ENCODE data around the gene SLC25A51. TPM values are rescaled to one million over a fixed set of nuclear protein-coding genes. Genes with fewer than 3 reads are reported as not detected.

Gene SLC25A51
- total RNA-seq, 1 donor from 2014 or later: 26.6 TPM

- no peaks in the 10 kb centered on the region for H3K36me3 ChIP-seq (ENCODE audit: control insufficient read depth in 3 of 3, insufficient read depth in 3 of 3, low read length in 3 of 3)
These were observed 2.6 kb upstream of the SLC25A51 start for GRCh38 chr9:37906312-37907239.

GRCh38 chr9:37905776-37906175 lies 1.8 kb upstream of the SLC25A51 start:
- no peaks in the 10 kb centered on the region for H3K9me3 ChIP-seq (ENCODE audit: control insufficient read depth in 3 of 3, low read length in 3 of 3)
- no peak overlapping the region for H3K9ac ChIP-seq (ENCODE audit: low read depth in 1 of 3, low read length in 3 of 3)
- H3K27me3 ChIP-seq (ENCODE audit: control insufficient read depth in 3 of 3, insufficient read depth in 3 of 3, low read length in 3 of 3): no peaks in the 10 kb centered on the region
- H3K27ac ChIP-seq (ENCODE audit: low read depth, low read length): no peak overlapping the region
- peaks cover 15 to 19% (median 17%) of the 10 kb centered on the region in 3 donors for H3K4me1 ChIP-seq (ENCODE audit: control insufficient read depth in 3 of 3, insufficient read depth in 3 of 3, low read length in 3 of 3)
- H3K4me3 ChIP-seq (ENCODE audit: low read length in 3 of 3): no peak overlapping the region
- no peaks in the 10 kb centered on the region for H3K36me3 ChIP-seq (ENCODE audit: control insufficient read depth in 3 of 3, insufficient read depth in 3 of 3, low read length in 3 of 3)

More at GRCh38 chr9:37906312-37907239, 2.6 kb upstream of the SLC25A51 start:
- Histone ChIP-seq H3K27me3 (ENCODE audit: control insufficient read depth in 3 of 3, insufficient read depth in 3 of 3, low read length in 3 of 3) (no peaks in the 10 kb centered on the region), H3K27ac (ENCODE audit: low read depth, low read length) (no peak overlapping the region), H3K4me3 (ENCODE audit: low read length in 3 of 3) (no peak overlapping the region), H3K9me3 (ENCODE audit: control insufficient read depth in 3 of 3, low read length in 3 of 3) (no peaks in the 10 kb centered on the region), H3K4me1 (ENCODE audit: control insufficient read depth in 3 of 3, insufficient read depth in 3 of 3, low read length in 3 of 3) (peaks cover 15 to 19% (median 17%) of the 10 kb centered on the region in 3 donors), H3K9ac (ENCODE audit: low read depth in 1 of 3, low read length in 3 of 3) (no peak overlapping the region)

GRCh38 chr9:37905131-37905505 lies 1.2 kb upstream of the SLC25A51 start:
- Histone ChIP-seq H3K9me3 (ENCODE audit: control insufficient read depth in 3 of 3, low read length in 3 of 3) (no peaks in the 10 kb centered on the region), H3K27ac (ENCODE audit: low read depth, low read length) (no peak overlapping the region), H3K9ac (ENCODE audit: low read depth in 1 of 3, low read length in 3 of 3) (peak overlapping the region in 2 of 3 donors; percentile 67 to 88)

GRCh38 chr9:37904445-37905130 lies 661 bp upstream of the SLC25A51 start:
- Histone ChIP-seq H3K4me3 (ENCODE audit: low read length in 3 of 3) (peak overlapping the region; percentile 76 to 96 (median 84)), H3K4me1 (ENCODE audit: control insufficient read depth in 3 of 3, insufficient read depth in 3 of 3, low read length in 3 of 3) (peaks cover 15 to 19% (median 17%) of the 10 kb centered on the region in 3 donors), H3K27me3 (ENCODE audit: control insufficient read depth in 3 of 3, insufficient read depth in 3 of 3, low read length in 3 of 3) (no peaks in the 10 kb centered on the region)

More at GRCh38 chr9:37905131-37905505, 1.2 kb upstream of the SLC25A51 start:
- Histone ChIP-seq H3K27me3 (ENCODE audit: control insufficient read depth in 3 of 3, insufficient read depth in 3 of 3, low read length in 3 of 3) (no peaks in the 10 kb centered on the region), H3K4me1 (ENCODE audit: control insufficient read depth in 3 of 3, insufficient read depth in 3 of 3, low read length in 3 of 3) (peaks cover 15 to 19% (median 17%) of the 10 kb centered on the region in 3 donors), H3K36me3 (ENCODE audit: control insufficient read depth in 3 of 3, insufficient read depth in 3 of 3, low read length in 3 of 3) (no peaks in the 10 kb centered on the region), H3K4me3 (ENCODE audit: low read length in 3 of 3) (peak overlapping the region in 2 of 3 donors; percentile 84 to 96)

GRCh38 chr9:37902796-37903646 lies 906 bp downstream of the SLC25A51 start:
- H3K4me3 ChIP-seq (ENCODE audit: low read length in 3 of 3): peak overlapping the region; percentile 76 to 96 (median 84)
- peaks cover 15 to 19% (median 17%) of the 10 kb centered on the region in 3 donors for H3K4me1 ChIP-seq (ENCODE audit: control insufficient read depth in 3 of 3, insufficient read depth in 3 of 3, low read length in 3 of 3)
- no peaks in the 10 kb centered on the region for H3K9me3 ChIP-seq (ENCODE audit: control insufficient read depth in 3 of 3, low read length in 3 of 3)
- peak overlapping the region; percentile 67 to 88 (median 73) for H3K9ac ChIP-seq (ENCODE audit: low read depth in 1 of 3, low read length in 3 of 3)
- H3K27me3 ChIP-seq (ENCODE audit: control insufficient read depth in 3 of 3, insufficient read depth in 3 of 3, low read length in 3 of 3): no peaks in the 10 kb centered on the region
- H3K27ac ChIP-seq (ENCODE audit: low read depth, low read length): peak overlapping the region; percentile 74
- H3K36me3 ChIP-seq (ENCODE audit: control insufficient read depth in 3 of 3, insufficient read depth in 3 of 3, low read length in 3 of 3): peaks cover 8 to 12% (median 8%) of the 10 kb centered on the region in 3 donors

More at GRCh38 chr9:37904445-37905130, 661 bp upstream of the SLC25A51 start:
- no peaks in the 10 kb centered on the region for H3K9me3 ChIP-seq (ENCODE audit: control insufficient read depth in 3 of 3, low read length in 3 of 3)
- H3K27ac ChIP-seq (ENCODE audit: low read depth, low read length): peak overlapping the region; percentile 74
- H3K9ac ChIP-seq (ENCODE audit: low read depth in 1 of 3, low read length in 3 of 3): peak overlapping the region; percentile 67 to 91 (median 88)
- peaks cover 0 to 2% (median 0%) of the 10 kb centered on the region in 3 donors for H3K36me3 ChIP-seq (ENCODE audit: control insufficient read depth in 3 of 3, insufficient read depth in 3 of 3, low read length in 3 of 3)

GRCh38 chr9:37902131-37902530 lies 1.8 kb downstream of the SLC25A51 start:
- Histone ChIP-seq H3K9me3 (ENCODE audit: control insufficient read depth in 3 of 3, low read length in 3 of 3) (no peaks in the 10 kb centered on the region), H3K36me3 (ENCODE audit: control insufficient read depth in 3 of 3, insufficient read depth in 3 of 3, low read length in 3 of 3) (peaks cover 8 to 12% (median 8%) of the 10 kb centered on the region in 3 donors), H3K9ac (ENCODE audit: low read depth in 1 of 3, low read length in 3 of 3) (no peak overlapping the region), H3K4me1 (ENCODE audit: control insufficient read depth in 3 of 3, insufficient read depth in 3 of 3, low read length in 3 of 3) (peaks cover 15 to 19% (median 17%) of the 10 kb centered on the region in 3 donors), H3K27me3 (ENCODE audit: control insufficient read depth in 3 of 3, insufficient read depth in 3 of 3, low read length in 3 of 3) (no peaks in the 10 kb centered on the region), H3K27ac (ENCODE audit: low read depth, low read length) (no peak overlapping the region), H3K4me3 (ENCODE audit: low read length in 3 of 3) (no peak overlapping the region)

- no peak overlapping the region for H3K4me3 ChIP-seq (ENCODE audit: low read length in 3 of 3)
- H3K9ac ChIP-seq (ENCODE audit: low read depth in 1 of 3, low read length in 3 of 3): no peak overlapping the region
- no peak overlapping the region for H3K27ac ChIP-seq (ENCODE audit: low read depth, low read length)
- peaks cover 9 to 11% (median 10%) of the 10 kb centered on the region in 3 donors for H3K4me1 ChIP-seq (ENCODE audit: control insufficient read depth in 3 of 3, insufficient read depth in 3 of 3, low read length in 3 of 3)
- no peaks in the 10 kb centered on the region for H3K9me3 ChIP-seq (ENCODE audit: control insufficient read depth in 3 of 3, low read length in 3 of 3)
- no peaks in the 10 kb centered on the region for H3K27me3 ChIP-seq (ENCODE audit: control insufficient read depth in 3 of 3, insufficient read depth in 3 of 3, low read length in 3 of 3)
- peaks cover 17 to 25% (median 24%) of the 10 kb centered on the region in 3 donors for H3K36me3 ChIP-seq (ENCODE audit: control insufficient read depth in 3 of 3, insufficient read depth in 3 of 3, low read length in 3 of 3)
These were observed 4.9 kb downstream of the SLC25A51 start for GRCh38 chr9:37899041-37899440.

GRCh38 chr9:37897665-37898064 lies 6.3 kb downstream of the SLC25A51 start:
- no peaks in the 10 kb centered on the region for H3K27me3 ChIP-seq (ENCODE audit: control insufficient read depth in 3 of 3, insufficient read depth in 3 of 3, low read length in 3 of 3)
- H3K4me3 ChIP-seq (ENCODE audit: low read length in 3 of 3): no peak overlapping the region
- peaks cover 17 to 37% (median 24%) of the 10 kb centered on the region in 3 donors for H3K36me3 ChIP-seq (ENCODE audit: control insufficient read depth in 3 of 3, insufficient read depth in 3 of 3, low read length in 3 of 3)
- no peaks in the 10 kb centered on the region for H3K9me3 ChIP-seq (ENCODE audit: control insufficient read depth in 3 of 3, low read length in 3 of 3)
- H3K4me1 ChIP-seq (ENCODE audit: control insufficient read depth in 3 of 3, insufficient read depth in 3 of 3, low read length in 3 of 3): peaks cover under 1 to 2% (median 2%) of the 10 kb centered on the region in 3 donors
- H3K27ac ChIP-seq (ENCODE audit: low read depth, low read length): no peak overlapping the region
- no peak overlapping the region for H3K9ac ChIP-seq (ENCODE audit: low read depth in 1 of 3, low read length in 3 of 3)

GRCh38 chr9:37892063-37892462 lies 11.9 kb downstream of the SLC25A51 start:
- H3K27ac ChIP-seq (ENCODE audit: low read depth, low read length): no peak overlapping the region
- peaks cover 11 to 37% (median 12%) of the 10 kb centered on the region in 3 donors for H3K36me3 ChIP-seq (ENCODE audit: control insufficient read depth in 3 of 3, insufficient read depth in 3 of 3, low read length in 3 of 3)

More at GRCh38 chr9:37892063-37892462, 11.9 kb downstream of the SLC25A51 start:
- H3K9me3 ChIP-seq (ENCODE audit: control insufficient read depth in 3 of 3, low read length in 3 of 3): no peaks in the 10 kb centered on the region
- no peaks in the 10 kb centered on the region for H3K27me3 ChIP-seq (ENCODE audit: control insufficient read depth in 3 of 3, insufficient read depth in 3 of 3, low read length in 3 of 3)
- no peaks in the 10 kb centered on the region for H3K4me1 ChIP-seq (ENCODE audit: control insufficient read depth in 3 of 3, insufficient read depth in 3 of 3, low read length in 3 of 3)
- no peak overlapping the region for H3K9ac ChIP-seq (ENCODE audit: low read depth in 1 of 3, low read length in 3 of 3)
- H3K4me3 ChIP-seq (ENCODE audit: low read length in 3 of 3): no peak overlapping the region
